AML-193 (cell line): ENCODE data around the gene DYNAP.

Source experiments
- DNase-seq, 2 experiments: peaks; one replicate each; lab custom pipeline; 2025; lab: John Stamatoyannopoulos, UW

DYNAP gene

GRCh38 chr18:54590945-54591344 is at the start of gene DYNAP:
Gene DYNAP (plus strand): TSS chr18:54591245. CDS start chr18:54591283, 38 bp downstream.
- DNase-seq, result no peak

DNA sequence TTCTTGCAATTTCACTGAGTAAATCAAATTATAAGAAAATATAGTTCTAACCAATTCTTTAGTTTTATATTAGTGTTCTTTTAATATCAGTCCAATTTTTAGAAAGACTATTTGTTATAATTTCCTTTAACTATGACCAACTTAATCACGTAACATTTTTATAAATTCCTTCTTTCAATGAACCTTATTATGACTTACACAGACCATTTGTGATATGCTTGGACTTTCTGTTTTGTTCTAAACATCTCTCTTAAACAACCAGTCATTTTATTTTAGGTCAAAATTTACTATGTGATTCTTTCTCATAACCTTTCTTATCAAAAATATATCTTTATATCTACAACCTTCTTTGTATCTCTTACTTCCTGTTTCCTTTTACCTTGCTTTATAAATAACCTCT is 39.5 kb upstream of the DYNAP start:
- no peak for DNase-seq

DNA sequence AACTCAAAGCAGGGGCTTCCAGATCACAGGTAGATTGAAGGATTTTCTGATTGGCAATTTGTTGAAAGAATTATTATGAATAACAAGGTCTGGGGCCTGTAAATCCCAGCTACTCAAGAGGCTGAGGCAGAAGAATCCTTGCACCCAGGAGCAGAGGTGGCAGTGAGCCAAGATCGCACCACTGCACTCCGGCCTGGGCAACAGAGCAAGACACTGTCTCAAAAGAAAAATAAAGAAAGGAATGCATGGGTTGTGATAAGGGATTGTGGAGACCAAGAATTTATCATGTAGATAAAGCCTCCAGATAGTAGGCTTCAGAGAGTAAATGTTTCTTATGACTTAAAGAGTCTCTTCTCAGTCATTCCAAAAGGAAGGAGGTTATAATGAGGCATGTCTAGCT is 35.8 kb upstream of the DYNAP start:
- DNase-seq, result no peak

GRCh38 chr18:54555996-54556395 is 35.0 kb upstream of the DYNAP start:
- DNase-seq, result no peak

DNA sequence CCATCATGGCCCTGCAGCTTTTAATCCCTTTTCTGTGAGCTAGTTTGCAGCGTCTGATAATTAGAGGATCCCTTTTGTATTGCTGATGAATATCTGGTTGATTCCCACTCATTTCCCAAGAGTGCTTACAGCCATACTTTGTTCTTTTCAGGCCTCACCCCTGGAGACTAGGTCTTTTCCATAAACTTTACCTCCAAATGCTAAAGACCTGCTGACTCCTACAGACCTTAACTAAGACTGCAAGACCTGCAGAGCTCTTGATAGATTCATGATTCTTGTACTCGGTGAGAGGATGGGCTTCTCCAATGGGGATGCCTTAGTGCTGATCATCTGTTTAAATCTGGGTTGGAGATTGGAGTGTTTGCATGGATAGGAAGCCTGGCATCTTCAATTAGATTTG is 33.1 kb upstream of the DYNAP start:
- DNase-seq, result no peak

GRCh38 chr18:54558609-54559585 is 32.1 kb upstream of the DYNAP start:
- peak in 1 of 2 experiments; percentile 38 for DNase-seq

GRCh38 chr18:54561706-54562267 is 29.3 kb upstream of the DYNAP start:
- DNase-seq, result no peak

- DNase-seq, result no peak
Observed at GRCh38 chr18:54580202-54580729, 10.8 kb upstream of the DYNAP start.

DNA sequence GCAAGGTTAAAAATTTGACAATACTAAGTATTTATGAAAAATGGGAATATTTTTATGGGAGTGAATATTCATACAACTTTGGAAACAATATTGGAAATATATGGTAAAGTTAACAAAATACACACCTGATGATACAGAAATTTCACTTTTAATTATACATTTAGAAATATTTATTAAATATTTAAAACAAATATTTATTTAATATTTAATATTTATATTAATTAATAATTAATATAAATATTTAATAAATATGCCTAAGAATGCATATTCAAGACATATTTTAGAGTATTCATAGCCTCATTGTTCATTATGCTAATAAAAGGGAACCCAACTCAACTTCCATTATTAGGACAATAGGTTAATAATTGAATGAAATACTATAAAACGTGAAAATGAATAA is 7.0 kb upstream of the DYNAP start:
- no peak for DNase-seq

- no peak for DNase-seq
Observed at GRCh38 chr18:54585743-54586142, 5.3 kb upstream of the DYNAP start.

- DNase-seq, result no peak
Observed at GRCh38 chr18:54604211-54604610, 13.2 kb downstream of the DYNAP start.

DNA sequence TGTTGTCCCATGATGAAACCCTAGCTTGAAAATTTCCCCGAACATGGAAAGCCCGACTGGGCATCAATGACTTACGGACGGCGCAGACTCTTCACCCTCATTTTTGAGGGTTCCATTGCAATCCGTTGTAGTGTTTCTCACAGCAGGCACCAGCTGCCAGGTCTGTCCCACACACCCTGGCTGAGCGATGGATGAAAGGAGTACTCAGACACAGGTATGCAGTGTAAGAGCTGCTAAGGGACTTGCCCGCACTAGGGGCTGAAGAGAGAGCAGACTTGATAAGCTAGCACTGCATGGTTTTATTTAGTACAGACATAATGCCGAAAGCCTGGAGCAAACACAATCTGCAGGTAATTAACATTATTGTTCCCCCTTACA is 15.8 kb downstream of the DYNAP start:
- no peak for DNase-seq

GRCh38 chr18:54607213-54608027 is 16.4 kb downstream of the DYNAP start:
- DNase-seq, result peak; percentile 40 to 47

DNA sequence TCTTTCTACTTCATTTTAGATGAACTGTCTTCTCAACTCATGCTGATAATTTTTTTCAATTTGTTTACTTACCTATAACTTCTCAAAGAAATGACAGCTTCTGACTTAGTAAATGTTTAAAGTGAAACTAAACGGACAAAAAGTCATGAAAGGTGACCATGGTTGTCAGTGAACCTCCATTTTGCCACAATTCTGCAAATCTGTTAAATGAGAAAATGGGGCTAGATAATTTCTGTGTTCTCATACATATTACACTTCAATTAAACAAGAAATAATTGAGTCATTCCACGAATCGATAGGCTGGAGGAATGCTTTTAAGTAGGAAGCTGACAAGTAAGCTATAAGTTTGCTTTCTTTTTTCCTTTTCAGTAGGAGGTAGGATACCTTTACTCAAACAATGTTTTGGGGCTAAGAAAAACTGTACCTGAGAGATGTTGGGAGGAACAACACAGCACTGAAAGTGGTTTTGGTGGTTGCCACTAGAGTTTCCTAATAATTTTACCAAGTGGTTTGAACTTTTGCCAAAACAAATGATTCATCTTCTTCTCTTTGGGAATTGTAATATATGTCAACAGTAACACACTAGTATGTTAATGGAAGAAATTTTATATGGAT is 17.1 kb downstream of the DYNAP start:
- DNase-seq, result peak; percentile 62 to 68

GRCh38 chr18:54611816-54612215 is 20.8 kb downstream of the DYNAP start:
- DNase-seq, result no peak

GRCh38 chr18:54612237-54612636 is 21.2 kb downstream of the DYNAP start:
- DNase-seq, result no peak

DNA sequence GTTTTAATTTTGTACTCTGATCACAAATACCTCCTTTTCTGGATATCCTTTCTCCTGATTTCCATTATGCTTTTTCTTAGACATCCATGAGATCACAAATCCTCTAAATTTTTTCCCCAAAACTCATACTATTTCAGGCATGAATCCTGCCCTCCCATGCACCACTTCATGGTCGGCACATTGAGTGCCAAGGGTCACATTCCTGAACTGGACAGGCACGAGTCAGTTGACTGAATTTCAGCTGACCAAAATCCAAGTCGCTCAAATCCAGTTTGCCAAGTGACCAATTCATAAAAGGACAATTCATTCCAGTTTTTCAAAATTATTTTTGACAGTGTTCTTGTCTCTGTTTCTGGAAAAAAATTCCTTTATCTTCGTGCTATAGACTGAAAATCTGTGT is 22.1 kb downstream of the DYNAP start:
- no peak for DNase-seq

GRCh38 chr18:54616220-54616848 is 25.3 kb downstream of the DYNAP start:
- DNase-seq, result peak; percentile 27 to 46

DNA sequence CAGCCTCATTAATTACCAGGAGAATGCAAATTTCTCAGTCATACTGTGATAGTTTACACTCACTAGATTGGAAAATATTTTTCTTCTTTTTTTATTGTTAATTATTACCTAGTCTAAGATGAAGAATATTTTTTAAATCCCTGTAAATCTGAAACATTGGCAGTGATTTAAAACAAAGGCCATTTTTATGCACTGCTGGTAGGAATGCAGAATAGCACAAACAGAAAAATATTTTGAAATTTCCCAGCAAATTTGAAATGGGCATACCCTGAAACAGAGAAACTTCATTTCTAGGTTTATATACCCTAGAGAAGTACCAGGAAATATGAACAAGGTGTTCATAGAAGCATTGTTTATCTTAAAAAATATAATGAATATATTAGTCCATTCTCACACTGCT is 31.0 kb downstream of the DYNAP start:
- DNase-seq, result no peak

GRCh38 chr18:54626779-54627178 is 35.7 kb downstream of the DYNAP start:
- DNase-seq, result no peak

DNA sequence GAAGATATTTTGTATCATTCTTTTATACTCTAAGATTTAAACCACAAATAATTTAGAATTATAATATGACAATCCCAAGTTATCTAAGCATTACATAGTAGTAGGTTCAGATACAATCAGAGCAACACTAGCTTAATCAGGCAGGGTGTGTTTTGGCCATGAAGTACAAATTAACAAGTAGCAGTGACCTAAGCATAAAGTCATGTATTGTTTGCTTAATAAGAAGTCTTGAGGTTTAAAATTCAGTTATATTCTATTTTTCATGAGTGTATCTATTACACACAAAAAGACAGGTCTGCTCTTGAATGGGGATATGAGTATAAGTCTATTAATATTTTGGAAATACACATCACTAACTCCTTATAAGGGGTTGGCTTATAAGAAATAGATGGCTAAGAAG is 39.9 kb downstream of the DYNAP start:
- no peak for DNase-seq
